HFF-Myc (cell line): ENCODE measurements around the gene BARHL1.

Source experiments
- DNase-seq: peaks from one replicate; pipeline ENCODE4 v3.0.0-alpha.2; 2011; ENCODE audit warnings: low read depth; ENCODE audit errors: extremely low read depth
- H3K4me3 ChIP-seq: replicated peaks from 2 replicates; pipeline ENCODE4 v1.5.1; 2011; ENCODE audit warnings: low read depth, mild to moderate bottlenecking, control low read depth, low read length
- TF ChIP-seq, protein P1 (sequence below): IDR thresholded peaks from 2 replicates; pipeline ENCODE4 v1.5.1; 2012; ENCODE audit warnings: mild to moderate bottlenecking, low read depth, low read length, control low read depth; ENCODE audit errors: missing control alignments

Gene BARHL1

DNA sequence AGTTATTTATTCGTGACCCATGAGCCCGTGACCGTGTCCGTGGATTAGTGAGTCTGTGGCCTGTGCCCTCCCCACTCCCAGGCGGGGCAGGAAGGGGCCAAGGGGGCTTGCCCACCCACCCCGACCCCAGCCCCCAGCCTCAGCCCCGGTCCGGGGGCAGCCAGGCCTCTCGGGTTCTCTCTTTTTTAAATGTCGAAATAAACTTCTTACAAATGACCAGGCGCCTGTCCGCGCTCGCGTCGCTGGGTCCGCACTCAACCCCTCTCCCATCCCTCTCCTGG is 7.6 kb downstream of the BARHL1 start:
- TF ChIP-seq, protein P1, sequence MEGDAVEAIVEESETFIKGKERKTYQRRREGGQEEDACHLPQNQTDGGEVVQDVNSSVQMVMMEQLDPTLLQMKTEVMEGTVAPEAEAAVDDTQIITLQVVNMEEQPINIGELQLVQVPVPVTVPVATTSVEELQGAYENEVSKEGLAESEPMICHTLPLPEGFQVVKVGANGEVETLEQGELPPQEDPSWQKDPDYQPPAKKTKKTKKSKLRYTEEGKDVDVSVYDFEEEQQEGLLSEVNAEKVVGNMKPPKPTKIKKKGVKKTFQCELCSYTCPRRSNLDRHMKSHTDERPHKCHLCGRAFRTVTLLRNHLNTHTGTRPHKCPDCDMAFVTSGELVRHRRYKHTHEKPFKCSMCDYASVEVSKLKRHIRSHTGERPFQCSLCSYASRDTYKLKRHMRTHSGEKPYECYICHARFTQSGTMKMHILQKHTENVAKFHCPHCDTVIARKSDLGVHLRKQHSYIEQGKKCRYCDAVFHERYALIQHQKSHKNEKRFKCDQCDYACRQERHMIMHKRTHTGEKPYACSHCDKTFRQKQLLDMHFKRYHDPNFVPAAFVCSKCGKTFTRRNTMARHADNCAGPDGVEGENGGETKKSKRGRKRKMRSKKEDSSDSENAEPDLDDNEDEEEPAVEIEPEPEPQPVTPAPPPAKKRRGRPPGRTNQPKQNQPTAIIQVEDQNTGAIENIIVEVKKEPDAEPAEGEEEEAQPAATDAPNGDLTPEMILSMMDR, result no peak
- DNase-seq, result no peak
- H3K4me3 ChIP-seq, result no peak overlapping the region

DNA sequence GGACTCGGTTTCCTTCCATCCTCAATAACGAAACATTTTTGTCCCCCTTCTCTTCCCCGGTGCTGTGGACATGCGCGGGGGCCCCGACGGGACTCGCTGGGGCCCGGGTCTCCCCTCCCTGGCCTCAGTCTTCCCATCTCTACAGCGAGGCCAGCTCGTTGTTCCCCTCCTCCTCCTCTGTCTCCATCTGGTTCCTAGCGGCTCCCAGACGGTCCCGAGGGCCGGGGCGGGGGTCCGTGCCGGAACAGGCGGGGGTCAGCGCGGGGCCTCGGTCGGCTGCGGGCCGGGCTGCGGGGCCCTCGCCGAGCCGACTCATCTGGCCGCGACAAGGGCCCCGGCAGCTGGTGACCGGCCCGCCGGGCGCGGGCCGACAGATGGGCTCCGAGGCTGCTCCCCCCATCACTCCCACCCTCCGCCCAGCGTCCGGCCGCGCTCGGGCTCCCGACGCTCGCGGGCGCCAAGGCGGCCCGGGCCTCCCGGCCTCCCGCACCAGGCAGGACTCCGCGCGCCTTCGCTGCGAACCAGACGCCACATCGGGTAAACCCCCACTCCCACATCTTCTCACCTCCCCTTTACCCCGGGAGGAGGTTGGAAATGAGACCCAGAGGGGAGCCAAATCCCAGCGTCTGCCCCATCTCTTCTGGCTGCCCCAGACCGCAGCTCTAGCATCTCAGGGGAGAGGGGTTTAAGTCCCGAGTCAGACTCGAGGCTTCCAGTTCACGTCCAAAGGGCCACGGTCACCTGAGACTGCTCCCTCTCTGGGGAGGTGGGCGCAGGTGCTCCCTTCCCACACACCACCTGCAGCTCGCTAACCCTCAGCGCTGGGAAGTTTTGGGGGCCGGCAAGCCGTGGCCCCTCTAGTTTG is 8.1 kb downstream of the BARHL1 start:
- DNase-seq, result no peak
- TF ChIP-seq, protein P1, result no peak
- no peak overlapping the region for H3K4me3 ChIP-seq

DNA sequence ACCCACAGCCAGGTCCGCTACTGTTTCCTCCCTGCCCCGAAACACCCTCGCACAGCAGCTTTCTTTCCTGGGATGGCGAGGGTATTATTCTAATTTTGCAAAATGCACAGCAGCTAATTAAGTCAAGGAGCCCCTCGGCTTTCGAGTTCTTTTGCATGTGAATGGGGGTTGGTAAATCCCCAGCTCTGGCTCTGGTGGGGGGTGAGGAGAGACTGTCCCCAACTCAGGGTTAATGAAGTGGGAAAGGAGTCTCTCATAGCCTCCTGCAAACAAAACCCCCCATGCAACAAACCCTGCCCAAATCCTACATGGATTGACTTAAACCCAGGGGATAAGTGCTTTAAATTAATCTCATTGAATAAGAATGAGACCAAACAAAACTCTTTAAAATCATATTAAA is 8.8 kb downstream of the BARHL1 start:
- DNase-seq, result no peak
- TF ChIP-seq, protein P1, result no peak
- no peak overlapping the region for H3K4me3 ChIP-seq

DNA sequence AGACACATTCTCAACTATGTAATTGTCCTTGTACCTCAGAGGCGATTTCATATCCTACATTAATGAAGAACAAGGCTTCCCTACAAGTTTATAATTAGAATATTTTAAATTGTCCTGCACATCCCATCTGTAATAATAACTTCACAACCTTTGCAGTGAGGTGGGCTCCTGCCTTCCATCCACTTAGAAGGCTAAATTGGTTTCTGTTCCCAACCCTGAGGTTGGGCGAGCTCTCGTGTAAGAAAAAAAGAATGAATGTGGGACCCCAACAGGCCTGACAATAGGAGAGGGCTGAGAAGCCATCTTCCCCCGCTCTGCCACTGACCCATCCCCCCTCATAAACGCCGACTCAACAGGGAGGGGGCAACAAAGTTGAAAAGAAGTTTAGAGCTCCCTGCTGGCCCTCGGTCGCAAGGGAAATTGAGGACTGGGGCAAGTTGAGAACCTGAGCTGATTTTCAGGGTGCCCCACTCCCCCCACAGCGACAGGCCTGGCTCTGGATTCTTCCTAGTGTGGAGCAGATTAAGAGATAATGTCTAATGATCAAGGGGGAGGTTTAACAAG is 9.4 kb downstream of the BARHL1 start:
- no peak overlapping the region for H3K4me3 ChIP-seq
- TF ChIP-seq, protein P1, result no peak
- no peak for DNase-seq

DNA sequence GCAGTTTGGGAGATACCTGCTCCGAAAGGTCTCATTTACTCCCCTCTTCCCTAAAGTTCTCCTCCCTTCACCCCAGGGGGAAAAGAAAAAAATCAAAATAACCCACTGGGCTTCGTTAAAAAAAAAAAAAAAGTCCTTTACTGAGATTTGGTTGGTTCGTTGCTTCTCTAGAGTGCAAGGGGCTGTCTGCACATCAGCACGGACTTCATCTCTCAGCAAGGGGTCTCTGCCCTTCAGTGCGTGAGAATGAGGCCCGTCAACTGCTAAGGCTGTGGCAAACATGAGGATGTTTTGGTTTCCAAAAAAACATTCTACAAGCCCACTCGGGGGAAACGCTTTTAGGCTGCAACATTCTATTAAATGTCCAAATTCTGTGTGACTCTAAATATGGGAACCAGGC is 10.0 kb downstream of the BARHL1 start:
- no peak overlapping the region for H3K4me3 ChIP-seq
- TF ChIP-seq, protein P1, result no peak
- no peak for DNase-seq

DNA sequence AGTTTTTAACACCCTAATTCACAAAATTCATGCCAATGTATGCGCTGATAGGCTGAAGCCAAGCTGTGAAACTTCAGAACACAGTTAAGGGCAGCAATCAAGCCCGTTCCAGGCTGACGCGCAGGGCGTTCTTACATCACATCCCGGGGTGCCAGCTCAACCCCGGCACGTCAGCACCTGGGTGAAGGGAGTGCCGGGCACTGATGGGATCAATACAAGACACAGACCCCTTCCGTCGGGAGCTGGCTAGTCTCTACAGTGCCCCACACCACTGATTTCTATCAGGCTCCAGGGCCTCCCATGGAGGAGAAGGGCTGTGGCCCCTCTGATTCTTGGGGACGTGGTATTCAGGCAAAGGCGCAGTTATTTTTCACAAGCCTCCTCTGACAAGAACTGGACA is 12.0 kb downstream of the BARHL1 start:
- DNase-seq, result no peak
- TF ChIP-seq, protein P1, result no peak
- no peak overlapping the region for H3K4me3 ChIP-seq
